HG03354 (cell line): ENCODE data around the gene NXPH2.
"Not testable (repeated sequence)": the region's sequence is repeated elsewhere in the genome, so short reads cannot be mapped to it uniquely, and the experiment has no call there.

Source experiments
- ATAC-seq: cut with Tn5 transposase; IDR thresholded peaks from one replicate; pipeline ENCODE4 v1.9.1; 2021; ENCODE audit warnings: mild to moderate bottlenecking; ENCODE audit not compliant: unreplicated experiment, poor library complexity, severe bottlenecking

NXPH2 gene

DNA sequence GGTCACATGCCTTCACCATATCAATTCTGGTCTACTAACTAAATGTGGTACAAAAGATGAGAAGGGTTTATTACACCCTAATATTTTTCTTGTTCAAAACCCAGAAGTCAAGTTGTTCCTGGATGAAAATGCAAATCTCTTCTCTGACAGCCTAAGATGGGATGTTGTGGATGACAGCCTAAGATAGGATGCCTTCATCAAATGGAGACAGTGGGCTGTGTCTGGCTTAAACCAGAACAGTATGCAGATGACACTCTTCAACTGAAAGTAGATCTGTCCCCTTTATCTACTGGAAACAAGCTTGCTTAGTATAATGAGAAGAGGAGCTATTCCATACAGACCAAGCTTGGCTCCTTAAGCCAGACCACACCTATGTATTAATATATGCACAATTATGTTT lies 17.7 kb downstream of the NXPH2 start:
- ATAC-seq: no peak

DNA sequence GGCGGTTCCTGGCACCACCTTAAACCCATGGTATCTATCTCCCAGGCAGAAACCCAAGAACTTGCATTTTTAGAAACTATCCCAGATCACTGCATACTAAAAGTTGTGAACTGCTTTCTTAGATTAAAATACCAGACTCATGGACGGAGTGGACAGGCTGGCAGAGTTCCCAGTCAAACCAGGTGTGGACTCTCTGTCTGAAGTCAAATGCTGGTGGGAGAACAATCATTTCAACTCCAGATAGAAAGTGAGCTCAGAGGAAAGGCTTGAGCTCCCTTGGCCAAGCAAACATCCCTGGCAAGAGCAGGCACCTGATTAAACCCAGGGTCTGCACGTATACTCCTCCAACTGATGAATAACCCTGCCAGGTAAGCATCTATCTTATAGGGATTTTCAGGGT lies 19.5 kb downstream of the NXPH2 start:
- ATAC-seq: no peak

DNA sequence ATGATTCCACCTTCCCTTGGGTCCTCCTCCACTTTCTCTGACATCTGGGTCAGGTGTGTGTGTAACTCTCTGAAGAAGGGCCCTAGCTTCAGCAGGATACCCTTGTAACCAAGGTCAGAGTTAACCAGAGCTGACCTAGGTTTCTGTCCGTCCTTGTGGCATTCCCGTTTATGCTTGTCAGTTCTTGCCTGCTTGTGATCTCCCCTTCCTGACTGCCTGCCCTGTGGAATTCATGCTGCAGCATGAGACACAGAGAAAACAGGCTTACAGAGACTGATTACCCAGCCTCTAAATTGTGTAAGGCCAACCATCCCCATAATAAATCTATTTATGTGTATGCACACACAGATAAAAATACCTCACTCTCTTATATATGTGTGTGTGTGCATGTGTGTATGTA lies 22.8 kb downstream of the NXPH2 start:
- no peak for ATAC-seq

DNA sequence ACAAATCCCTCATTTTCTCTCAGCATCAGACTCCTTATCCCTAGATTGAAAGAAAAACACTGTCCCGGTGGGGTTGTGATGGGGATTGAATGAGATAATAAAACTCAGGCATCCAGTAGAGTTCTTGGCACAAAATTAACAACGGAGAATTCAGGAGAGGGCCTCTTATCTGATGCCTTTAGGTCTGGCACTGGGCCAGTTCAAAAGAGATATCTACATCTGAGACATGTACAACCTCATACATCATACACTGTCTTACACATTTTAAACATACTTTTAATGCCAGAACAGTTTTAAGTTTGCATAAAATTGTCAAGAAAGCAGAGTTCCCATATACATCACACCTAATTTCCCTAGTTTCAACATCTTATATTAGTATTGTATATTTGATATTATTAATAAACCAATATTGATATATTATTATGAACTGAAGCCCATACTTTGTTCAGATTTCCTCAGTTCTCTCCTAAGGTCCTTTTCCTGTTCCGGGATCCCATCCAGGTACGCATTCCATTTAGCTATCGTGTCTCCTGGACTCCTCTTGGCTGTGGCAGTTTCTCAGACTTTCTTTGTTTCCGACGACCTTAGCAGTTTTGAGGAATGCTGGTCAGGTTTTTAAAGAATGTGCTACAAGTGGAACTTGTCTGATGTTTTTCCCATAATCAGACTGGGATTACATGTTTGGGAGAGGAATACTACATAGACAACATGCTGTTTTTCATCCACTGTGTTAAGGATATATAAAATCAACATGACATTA lies 27.8 kb downstream of the NXPH2 start:
- no peak for ATAC-seq

DNA sequence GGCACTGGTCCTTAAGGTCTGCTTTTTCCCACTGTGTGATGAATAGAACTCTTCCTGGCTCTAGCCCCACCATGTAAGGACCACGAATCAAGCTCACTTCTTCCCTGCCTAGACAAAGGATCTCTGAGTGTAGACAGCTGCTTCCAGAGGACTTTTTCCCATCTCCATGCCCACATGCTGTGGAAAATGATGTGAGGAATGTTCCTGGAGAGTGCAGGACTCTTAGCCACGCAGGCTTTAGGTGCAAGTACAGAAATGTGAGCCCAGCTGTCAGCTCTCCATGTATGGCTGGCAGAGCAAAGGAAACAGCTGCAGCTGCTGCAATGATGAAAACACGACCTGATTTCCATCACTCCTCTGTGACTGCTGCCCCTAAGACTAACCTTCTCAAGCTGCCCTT lies 35.5 kb downstream of the NXPH2 start:
- ATAC-seq: no peak

DNA sequence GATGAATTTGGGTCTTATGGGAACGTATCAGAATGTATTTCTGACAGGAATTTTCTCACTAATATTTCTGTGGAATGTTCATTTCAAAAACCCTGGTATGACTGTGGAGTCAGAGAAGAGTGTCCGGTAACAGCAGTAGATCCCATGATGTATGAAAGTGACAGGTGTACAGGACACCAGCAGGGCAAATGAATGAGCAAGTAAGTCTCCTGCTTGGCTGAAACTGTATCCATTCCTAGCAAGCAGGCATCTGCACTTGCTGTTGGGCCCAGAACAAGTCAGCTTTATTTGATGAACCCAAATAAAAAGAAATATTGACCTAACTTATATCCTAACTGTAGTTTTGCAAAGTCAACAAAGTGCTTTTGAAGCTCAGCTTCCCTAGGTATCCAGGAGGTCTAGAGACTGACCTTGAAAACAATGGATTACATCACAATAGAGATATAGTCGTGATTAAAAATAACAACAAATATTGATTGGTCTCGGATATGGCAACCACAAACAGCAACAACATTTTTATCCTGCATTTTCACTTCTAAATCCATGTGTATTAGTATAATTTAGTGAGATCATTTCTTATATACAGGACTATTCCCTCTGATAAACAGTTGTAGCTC lies 37.6 kb downstream of the NXPH2 start:
- ATAC-seq: no peak

DNA sequence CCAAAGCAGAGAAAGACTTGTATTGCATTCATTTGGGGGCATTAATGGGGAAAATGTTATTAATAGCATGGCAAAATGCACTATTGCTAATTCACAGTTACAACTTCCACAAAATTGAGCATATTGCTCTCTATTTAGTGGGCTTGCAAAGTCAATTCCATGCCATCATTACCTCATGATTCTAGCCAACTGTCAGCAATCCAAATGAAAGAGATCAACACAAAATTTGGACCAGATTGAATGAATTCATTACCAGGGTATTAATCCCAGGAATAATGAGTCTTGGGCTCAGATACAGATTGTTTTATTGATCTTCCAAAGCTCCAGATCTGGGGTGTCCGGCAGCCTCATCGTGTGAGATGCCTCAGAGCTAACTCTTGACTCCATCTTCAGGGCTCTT lies 38.3 kb downstream of the NXPH2 start:
- ATAC-seq: no peak

DNA sequence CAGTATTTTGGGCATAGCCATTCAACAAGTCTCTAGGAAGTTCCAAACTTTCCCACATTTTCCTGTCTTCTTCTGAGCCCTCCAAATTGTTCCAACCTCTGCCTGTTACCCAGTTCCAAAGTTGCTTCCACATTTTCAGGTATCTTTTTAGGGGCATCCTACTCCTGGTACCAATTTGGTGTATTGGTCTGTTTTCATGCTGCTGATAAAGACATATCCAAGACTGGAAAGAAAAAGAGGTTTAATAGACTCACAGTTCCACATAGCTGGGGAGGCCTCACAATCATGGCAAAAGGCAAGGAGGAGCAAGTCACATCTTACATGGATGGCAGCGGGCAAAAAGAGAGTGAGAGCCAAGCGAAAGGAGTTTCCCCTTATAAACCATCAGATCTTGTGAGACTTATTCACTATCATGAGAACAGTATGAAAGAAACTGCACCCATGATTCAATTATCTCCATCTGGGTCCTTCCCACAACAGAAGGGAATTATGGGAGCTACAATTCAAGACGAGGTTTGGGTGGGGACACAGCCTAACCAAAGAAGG lies 43.1 kb downstream of the NXPH2 start:
- ATAC-seq: not testable (repeated sequence)

DNA sequence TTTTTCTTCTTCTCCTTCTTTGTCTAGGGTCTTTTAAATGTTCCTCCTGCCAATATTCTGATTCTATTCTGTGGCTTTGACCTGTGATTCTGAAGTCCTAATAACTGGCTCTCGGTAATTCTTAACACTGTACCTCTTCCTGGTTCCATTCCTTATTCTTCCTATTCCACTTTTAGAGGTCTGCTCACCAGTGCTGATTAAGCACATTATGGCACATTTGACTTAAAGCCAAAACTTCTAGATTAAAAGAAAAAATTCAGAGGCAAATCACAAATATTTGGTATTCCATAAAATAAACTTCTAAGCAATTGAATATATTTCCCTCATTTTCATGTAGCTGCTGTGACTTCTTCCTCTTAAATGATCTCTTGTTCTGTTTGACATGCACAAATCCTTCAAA lies 47.5 kb downstream of the NXPH2 start:
- ATAC-seq: no peak

DNA sequence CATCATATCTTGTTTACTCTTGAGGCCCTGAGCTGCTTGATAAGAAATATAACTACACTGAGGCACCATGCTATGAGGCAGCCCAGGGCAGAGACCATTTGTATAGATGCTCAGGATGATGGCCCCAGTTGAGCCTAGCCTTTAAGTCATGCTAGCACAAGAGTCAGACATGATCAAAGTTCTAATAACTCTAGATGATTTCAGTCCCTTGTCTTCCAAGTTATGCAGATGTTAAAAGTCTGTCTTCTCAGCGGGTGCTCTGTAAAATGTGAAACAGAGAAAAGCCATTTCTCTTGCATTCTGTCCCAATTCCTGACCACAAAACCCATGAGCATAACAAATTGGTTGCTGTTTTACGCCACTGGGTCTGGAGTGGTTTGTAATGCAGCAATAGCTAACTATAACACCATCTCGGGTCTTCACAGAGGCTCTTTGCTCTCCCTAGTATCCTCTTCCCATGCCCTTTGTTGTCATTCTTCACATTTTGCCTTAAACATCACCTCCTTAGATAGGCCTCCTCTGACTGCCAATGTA lies 49.6 kb downstream of the NXPH2 start:
- ATAC-seq: peak; percentile 82

DNA sequence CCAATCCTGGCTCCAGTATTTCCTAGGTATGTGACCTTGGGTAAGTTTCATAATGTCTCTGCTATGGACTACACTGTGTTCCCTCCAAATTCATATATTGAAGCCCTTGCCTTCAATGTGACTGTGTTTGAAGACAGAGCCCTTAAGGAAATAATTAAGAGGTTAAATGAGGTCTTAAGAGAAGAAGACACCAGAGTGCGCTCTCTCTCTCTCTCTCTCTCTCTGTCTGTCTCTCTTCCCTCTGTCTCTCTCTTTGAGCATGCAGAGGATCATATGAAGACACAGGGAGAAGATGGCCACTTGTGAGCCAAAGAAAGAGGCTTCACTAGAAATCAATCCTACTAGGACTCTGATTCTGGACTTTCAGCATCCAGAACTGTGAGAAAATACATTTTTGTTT lies 52.2 kb downstream of the NXPH2 start:
- no peak for ATAC-seq

DNA sequence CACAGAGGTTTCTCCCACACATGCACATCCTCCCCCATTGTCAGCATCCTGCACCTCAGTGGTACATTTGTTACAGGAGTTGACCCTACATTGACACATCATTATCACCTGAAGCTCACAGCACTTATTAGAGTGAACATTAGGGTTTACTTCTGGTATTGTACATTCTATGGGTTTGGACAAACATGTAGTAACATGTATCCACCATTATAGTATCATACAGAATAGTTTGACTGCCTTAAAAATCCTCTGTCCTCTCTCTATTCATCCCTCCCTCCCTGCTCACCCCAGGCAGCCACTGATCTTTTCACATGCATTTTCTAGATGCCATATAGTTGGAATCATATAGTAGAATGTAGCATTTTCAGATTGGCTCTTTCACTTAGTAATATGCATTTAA lies 53.5 kb downstream of the NXPH2 start:
- ATAC-seq: no peak

DNA sequence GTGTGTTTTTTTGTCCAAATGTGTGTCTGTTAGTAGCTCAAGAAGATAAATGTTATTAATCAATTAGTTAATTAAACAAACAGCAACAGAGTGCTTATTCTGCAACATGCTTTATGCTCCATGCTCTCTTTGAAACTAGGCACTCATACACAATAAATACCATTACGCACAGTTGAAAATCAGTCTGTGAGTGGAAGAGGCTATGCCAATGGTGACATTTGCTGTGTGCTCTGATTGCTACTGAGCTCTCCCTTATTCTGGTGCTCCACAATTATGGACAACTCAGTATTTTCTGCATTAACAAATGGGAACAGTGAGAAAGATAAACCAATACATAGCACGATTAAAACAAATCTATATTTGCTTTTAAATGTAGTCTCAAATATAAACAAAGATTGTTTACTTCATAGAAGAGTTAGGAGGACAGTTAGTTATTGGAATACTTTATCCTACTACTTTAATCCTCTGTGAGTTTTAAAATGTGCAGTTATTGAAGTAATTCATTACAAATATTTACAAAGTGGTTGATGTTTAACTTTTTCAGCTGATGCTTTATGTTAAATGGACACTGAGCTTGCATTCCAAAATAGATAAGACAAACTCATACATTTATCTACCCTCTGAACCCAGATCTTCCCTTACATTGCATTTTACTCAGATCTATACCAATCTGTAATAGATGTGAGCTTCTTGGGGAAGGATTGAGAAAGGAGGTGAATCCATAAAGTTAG lies 55.3 kb downstream of the NXPH2 start:
- ATAC-seq: no peak

DNA sequence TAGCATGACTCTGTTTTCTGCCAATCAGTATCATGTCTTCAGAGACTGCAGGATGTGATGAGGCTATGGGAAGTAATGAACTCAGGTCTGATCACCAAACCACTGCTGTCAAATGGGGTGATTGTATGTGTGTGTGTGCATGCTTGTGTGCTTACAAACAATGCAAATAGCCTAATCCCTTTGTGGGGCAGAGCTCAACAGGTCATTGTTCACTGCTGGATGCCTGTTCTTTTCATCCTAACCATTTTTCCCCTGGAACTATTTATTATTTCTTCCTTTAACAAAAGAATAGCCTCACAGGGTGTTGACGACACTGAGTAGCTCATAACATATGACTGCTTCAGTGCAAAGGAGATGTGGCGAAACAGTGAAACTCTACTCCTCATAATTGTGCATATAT lies 55.9 kb downstream of the NXPH2 start:
- ATAC-seq: no peak

DNA sequence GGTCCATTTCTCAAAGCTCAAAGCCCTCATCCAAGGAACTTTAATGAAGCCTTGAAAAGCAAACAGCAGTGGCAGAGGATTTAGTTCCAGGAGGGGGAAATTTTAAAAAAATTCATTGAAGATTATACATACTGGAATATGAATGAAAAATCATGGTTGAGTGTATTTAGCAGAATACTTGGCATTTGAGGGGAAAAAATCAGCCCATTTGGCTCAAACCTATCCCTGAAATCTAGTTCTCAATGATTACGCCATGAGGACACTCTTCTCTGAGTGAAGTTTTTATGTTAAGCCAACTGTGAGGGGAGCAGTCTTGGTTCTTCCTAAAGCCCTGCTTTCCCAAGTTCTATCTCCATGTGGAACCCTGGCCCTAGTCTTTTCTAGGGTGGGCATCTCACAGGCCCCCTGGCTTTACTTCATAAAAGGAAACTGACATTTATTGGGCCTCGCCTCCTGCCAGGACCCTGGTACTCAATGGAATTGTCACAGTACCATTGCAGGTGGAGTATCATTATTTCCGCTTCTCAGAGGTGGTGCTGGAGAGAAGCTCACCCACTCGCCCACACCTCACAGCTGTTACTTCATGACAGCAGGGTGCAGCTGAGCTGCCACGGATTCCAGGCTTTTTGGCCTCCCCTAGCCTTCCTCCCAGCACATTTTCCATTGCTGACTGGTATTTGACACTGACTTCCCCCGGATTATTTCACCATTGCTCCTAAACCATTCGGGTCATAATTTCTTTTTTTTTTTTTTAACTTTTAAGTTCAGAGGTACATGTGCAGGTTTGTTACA lies 56.8 kb downstream of the NXPH2 start:
- ATAC-seq: no peak

DNA sequence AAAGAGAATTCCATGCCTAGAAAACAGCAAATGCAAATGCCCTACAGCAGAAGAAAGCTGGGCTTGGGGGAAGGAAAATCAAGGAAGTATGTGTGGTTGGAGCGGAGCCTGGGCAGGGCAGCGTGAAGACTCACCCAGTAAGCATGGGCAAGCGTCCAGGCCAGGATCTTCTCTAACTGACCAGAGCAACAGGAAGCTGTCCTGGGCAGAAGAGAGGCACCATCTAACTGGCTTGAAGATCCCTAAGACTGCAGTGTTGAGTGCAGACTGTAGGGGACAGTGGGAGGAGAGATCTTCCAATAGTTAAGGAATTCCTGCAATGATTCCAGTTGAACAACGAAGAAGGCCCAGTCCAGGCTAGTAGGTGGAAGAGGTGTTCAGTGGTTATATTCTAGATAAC lies 57.9 kb downstream of the NXPH2 start:
- no peak for ATAC-seq

DNA sequence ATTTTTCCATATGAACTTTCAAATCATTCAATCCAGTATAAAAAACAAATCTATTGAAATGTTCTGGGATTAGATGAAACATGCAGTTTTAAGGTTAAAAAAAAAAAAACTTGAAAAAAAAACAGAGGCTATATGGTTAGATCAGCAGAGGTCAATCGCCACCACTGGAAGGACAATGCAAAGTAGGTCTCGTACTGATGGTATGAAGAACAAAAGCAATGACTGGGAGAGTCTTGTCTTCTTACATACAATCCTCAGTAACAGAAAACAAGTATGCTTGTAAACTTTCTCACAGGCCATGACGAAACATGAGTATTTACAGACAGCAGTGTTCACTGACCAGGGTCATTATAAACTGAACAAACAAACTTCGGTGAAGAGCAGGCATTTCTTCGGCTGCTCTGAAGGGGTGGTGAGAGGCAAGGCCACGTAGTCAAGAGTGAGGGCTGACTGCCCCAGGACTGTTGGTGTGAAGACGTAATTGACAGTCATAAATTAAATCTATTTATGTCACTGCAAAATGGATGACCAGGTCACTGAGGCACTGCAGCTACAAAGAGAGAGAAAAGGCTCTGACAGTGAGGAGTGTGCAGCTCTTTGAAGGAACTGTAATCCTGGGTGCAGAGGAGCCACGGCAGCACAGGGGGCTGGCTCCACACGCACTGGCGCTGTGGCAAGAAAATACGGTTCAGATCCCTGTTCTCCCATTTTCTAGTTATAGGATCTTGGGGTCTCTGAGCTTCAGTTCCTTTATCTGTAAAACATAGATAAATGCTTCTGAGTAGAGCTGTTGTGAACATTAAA lies 60.0 kb downstream of the NXPH2 start:
- no peak for ATAC-seq

DNA sequence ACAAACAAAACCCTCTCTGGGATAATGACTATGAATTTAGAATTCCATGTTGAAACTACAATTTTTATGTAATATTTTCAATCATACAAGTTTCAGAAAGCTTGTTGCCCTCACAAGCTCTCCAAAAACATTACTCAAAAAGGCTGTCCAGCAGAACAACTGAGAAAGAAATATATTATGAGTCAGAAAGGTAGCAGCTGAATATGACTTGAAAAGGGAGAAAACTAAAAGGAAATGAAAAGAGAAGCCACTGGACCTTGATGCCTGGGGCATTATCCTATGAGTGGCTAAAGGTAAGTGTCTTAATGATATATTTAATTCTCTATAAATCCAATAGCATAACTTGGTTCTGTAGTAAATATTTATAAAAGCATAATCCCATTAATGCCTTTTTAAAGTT lies 61.8 kb downstream of the NXPH2 start:
- peak; percentile 77 for ATAC-seq

DNA sequence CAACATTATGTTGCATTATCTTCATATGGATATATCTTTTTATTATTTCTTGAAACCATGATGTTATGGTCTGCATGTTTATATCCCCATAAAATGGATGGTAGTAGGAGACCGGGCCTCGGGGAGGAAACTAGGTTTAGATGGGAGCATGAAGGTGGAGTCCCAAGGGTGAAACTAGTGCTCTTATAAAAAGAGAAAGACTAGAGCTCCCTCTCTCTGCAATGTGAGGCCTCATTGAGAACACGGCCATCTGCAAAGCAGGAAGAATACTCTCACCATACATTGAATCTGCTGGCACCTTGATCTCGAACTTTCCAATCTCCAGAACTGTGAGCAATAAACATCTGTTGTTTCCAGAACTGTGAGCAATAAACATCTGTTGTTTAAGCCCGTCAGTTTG lies 64.0 kb downstream of the NXPH2 start:
- no peak for ATAC-seq
